ENCODE measurements around the gene RAB3GAP2.
"Not testable (repeated sequence)": the region's sequence is repeated elsewhere in the genome, so short reads cannot be mapped to it uniquely, and the experiment has no call there.

The RAB3GAP2 gene

DNA sequence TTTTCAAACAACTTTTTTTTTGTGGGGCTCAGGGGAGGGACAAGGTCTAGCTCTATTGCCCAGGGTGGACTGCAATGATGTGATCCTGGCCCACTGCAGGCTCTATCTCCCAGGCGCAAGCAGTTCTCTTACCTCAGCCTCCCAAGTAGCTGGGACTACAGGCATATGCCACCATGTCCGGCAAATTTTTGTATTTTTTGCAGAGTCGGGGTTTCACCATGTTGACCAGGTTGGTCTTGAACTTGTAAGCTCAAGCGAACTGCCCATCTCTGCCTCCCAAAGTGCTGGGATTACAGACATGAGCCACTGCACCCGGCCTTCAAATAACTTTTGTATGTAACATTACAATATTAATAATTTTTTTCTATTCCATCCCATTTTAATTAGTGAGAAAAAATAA lies 33.0 kb downstream of the RAB3GAP2 start:
- DNase-seq (ENCODE audit: low read depth) = no peak
- TF ChIP-seq, protein P1, sequence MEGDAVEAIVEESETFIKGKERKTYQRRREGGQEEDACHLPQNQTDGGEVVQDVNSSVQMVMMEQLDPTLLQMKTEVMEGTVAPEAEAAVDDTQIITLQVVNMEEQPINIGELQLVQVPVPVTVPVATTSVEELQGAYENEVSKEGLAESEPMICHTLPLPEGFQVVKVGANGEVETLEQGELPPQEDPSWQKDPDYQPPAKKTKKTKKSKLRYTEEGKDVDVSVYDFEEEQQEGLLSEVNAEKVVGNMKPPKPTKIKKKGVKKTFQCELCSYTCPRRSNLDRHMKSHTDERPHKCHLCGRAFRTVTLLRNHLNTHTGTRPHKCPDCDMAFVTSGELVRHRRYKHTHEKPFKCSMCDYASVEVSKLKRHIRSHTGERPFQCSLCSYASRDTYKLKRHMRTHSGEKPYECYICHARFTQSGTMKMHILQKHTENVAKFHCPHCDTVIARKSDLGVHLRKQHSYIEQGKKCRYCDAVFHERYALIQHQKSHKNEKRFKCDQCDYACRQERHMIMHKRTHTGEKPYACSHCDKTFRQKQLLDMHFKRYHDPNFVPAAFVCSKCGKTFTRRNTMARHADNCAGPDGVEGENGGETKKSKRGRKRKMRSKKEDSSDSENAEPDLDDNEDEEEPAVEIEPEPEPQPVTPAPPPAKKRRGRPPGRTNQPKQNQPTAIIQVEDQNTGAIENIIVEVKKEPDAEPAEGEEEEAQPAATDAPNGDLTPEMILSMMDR (IDR thresholded peaks at IDR 0.05; ENCODE audit: low read depth, low read length, missing control alignments) = no peak
- H3K4me3 ChIP-seq (ENCODE audit: low read depth, low read length) = no peak overlapping the region

DNA sequence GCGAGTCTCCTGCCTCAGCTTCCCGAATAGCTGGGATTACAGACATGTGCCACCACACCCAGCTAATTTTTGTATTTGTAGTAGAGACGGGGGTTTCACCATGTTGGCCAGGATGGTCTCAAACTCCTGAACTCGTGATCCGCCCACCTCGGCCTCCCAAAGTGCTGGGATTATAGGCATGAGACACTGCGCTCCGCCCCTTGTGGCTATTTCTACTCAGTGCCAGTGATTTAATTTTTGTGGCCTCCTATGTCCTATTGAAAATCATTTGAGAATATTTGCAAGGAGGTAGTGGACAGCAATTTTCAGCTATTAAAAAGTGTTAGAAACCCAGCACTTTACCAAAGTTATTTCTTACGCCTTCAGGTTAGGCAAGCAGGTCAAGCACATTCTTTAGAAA lies 36.0 kb downstream of the RAB3GAP2 start:
- H3K4me3 ChIP-seq (ENCODE audit: low read depth, low read length); DNase-seq (ENCODE audit: low read depth): not testable (repeated sequence)

DNA sequence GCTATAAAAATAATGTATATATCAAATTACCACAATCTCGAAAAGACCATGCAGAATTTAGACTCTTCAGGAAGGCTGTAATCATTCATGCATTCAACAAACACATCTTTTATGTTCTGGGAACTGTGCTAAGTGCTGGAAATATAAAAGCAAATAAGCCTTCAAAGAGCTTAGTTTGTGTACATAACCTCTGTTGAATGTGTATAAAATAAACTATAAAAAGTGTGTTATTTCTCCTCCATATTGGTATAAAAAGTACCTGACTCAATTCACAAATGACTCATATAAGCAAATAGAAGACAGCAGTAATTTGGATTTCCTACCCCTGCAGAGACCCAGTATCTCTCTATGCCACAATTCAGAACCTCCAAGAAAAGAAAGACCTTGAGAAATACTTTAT lies 36.8 kb downstream of the RAB3GAP2 start:
- no peak for DNase-seq (ENCODE audit: low read depth)
- H3K4me3 ChIP-seq (ENCODE audit: low read depth, low read length) = no peak overlapping the region
- TF ChIP-seq, protein P1 (IDR thresholded peaks at IDR 0.05; ENCODE audit: low read depth, low read length, missing control alignments) = no peak

DNA sequence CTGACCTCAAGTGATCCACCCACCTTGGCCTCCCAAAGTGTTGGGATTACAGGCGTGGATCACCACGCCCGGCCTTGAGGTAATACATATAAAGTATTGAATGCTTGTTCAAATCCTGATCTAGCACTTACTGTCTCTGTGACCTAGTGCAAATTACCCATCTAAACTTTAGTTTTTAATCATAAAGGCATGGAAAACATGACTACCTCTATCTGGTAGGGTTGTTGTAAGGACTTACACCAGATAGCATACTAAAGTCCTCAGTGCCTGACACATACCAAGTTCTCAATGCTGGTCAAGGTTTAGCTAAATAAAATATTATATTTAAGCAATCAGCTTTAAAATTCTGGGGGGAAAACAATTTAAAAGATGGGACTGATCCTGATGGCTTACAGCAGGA lies 38.3 kb downstream of the RAB3GAP2 start:
- DNase-seq (ENCODE audit: low read depth) = no peak
- TF ChIP-seq, protein P1 (IDR thresholded peaks at IDR 0.05; ENCODE audit: low read depth, low read length, missing control alignments) = no peak
- H3K4me3 ChIP-seq (ENCODE audit: low read depth, low read length) = no peak overlapping the region

DNA sequence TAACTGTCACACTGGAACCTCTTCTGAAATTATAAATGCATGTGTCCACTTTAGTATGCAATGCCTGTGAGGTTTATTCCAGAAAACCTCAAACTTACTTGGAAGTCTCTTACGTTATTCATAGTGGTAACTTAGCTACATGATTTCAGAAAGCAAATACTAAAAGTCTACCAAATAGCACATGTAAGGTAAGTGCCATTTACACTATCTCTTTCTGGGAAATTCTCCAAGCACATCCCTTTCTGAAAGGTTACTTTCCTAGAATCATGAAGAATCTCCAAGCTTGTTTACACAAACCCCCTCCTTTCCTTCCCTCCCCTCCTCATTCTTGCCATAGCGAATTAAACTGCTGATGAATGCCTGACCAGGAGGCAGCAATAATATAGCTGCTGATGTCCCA lies 42.5 kb downstream of the RAB3GAP2 start:
- no peak for DNase-seq (ENCODE audit: low read depth)
- H3K4me3 ChIP-seq (ENCODE audit: low read depth, low read length) = no peak overlapping the region
- TF ChIP-seq, protein P1 (IDR thresholded peaks at IDR 0.05; ENCODE audit: low read depth, low read length, missing control alignments) = no peak

DNA sequence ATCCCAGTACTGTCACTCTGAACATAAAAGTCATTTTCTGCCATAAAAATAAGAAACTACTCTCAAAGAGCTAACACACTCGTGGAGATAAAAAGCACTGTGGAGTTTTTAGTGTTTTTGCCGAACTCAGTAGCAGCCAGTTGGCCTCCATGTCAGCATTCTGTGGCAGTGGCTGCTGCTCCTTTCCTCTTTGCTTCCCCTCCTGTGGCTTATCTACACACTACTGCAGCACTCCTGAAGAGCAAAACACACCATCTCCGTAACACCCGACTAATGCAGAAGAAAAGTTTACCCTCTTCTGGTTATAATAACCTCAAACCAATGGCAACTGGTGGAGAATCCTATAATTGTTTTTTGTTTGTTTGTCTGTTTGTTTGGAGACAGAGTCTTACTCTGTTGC lies 44.9 kb downstream of the RAB3GAP2 start:
- no peak overlapping the region for H3K4me3 ChIP-seq (ENCODE audit: low read depth, low read length)
- DNase-seq (ENCODE audit: low read depth) = no peak
- TF ChIP-seq, protein P1 (IDR thresholded peaks at IDR 0.05; ENCODE audit: low read depth, low read length, missing control alignments) = no peak

DNA sequence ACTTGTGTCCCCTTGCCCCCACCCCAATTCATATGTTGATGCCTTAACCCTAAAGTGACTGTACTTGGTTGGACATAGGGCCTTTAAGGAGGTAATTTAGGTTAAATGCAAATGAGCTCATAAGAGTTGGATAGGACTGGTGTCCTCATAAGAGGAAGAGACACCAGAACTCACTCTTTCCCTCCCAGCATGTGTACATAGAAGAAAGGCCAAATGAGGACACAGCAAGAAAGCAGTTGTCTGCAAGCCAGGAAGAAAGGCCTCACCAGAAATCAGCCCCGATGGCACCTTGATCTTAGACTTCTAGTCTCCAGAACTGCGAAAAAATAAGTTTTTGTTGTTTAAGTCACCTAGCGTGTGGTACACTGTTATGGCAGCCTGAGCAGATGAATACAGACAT lies 45.5 kb downstream of the RAB3GAP2 start:
- no peak overlapping the region for H3K4me3 ChIP-seq (ENCODE audit: low read depth, low read length)
- TF ChIP-seq, protein P1 (IDR thresholded peaks at IDR 0.05; ENCODE audit: low read depth, low read length, missing control alignments) = no peak
- no peak for DNase-seq (ENCODE audit: low read depth)

DNA sequence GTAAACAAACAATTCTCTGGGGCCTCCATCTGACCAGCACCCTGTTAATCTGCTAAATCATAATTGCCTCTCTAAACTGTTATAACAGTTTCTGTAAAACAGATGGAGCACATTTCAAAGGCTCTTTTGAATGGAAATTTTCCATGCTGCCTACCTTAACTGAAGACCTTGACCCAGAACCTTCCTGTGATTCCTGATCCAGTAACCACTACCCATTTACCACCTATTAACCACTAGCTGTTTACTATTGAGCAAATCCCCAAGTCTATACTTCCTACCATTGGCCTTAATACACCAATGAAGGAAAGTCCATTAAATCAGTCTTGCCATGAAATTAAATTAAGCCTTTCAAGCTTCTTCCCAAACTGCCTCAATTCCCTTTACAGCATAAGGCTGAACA lies 46.3 kb downstream of the RAB3GAP2 start:
- no peak for DNase-seq (ENCODE audit: low read depth)
- no peak overlapping the region for H3K4me3 ChIP-seq (ENCODE audit: low read depth, low read length)
- TF ChIP-seq, protein P1 (IDR thresholded peaks at IDR 0.05; ENCODE audit: low read depth, low read length, missing control alignments) = no peak
